ENCODE results near the gene CDC42SE1.

CDC42SE1 gene

GRCh38 chr1:151047591-151047924 lies 11.9 kb downstream of the CDC42SE1 start, which contains the start of gene C1orf56:
TSS of gene C1orf56 (plus strand) at chr1:151047751. CDS start at chr1:151047848, 97 bp downstream.
- TF ChIP-seq, protein P1, sequence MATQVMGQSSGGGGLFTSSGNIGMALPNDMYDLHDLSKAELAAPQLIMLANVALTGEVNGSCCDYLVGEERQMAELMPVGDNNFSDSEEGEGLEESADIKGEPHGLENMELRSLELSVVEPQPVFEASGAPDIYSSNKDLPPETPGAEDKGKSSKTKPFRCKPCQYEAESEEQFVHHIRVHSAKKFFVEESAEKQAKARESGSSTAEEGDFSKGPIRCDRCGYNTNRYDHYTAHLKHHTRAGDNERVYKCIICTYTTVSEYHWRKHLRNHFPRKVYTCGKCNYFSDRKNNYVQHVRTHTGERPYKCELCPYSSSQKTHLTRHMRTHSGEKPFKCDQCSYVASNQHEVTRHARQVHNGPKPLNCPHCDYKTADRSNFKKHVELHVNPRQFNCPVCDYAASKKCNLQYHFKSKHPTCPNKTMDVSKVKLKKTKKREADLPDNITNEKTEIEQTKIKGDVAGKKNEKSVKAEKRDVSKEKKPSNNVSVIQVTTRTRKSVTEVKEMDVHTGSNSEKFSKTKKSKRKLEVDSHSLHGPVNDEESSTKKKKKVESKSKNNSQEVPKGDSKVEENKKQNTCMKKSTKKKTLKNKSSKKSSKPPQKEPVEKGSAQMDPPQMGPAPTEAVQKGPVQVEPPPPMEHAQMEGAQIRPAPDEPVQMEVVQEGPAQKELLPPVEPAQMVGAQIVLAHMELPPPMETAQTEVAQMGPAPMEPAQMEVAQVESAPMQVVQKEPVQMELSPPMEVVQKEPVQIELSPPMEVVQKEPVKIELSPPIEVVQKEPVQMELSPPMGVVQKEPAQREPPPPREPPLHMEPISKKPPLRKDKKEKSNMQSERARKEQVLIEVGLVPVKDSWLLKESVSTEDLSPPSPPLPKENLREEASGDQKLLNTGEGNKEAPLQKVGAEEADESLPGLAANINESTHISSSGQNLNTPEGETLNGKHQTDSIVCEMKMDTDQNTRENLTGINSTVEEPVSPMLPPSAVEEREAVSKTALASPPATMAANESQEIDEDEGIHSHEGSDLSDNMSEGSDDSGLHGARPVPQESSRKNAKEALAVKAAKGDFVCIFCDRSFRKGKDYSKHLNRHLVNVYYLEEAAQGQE (IDR thresholded peaks at IDR 0.05; ENCODE audit: insufficient read depth in 1 of 2, low read depth in 2 of 2, low read length in 2 of 2): no peak
- TF ChIP-seq SIN3A (IDR thresholded peaks at IDR 0.05; ENCODE audit: borderline replicate concordance, insufficient read depth, low read length): no peak
- TF ChIP-seq POLR2AphosphoS5 (IDR thresholded peaks at IDR 0.05; ENCODE audit: low read depth, low read length): peak; percentile 55; the same call in 1 of the 2 replicates
- TF ChIP-seq FOXP2 (optimal IDR thresholded peaks at IDR 0.05; ENCODE audit: borderline replicate concordance, extremely low read depth, extremely low read length, insufficient read depth): peak; percentile 77
- TF ChIP-seq TAF1 (IDR thresholded peaks at IDR 0.05; ENCODE audit: borderline replicate concordance, insufficient read depth, low read length): peak; percentile 50; the same call in 1 of the 2 replicates

DNA sequence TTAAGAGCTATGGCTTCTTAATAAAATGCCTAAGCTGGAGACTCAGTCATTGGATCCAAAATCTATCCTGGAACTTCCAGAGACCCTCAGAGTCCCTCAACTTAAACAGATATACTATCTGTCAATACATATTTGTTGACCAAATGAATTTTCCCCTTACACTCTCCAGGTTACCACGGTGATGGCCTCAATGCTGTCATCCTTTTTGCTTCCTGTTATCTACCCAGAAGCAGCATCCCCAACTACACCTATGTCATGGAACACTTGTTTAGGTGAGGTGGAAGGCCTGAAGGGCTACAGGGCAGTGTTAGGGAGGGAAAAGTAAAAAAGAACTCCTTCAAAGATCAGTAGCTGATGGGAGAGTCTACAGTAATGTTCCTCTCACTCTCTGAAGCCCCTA lies 16.3 kb downstream of the CDC42SE1 start:
- no peak for TF ChIP-seq SIN3A (IDR thresholded peaks at IDR 0.05; ENCODE audit: borderline replicate concordance, insufficient read depth, low read length)
- TF ChIP-seq, protein P1 (IDR thresholded peaks at IDR 0.05; ENCODE audit: insufficient read depth in 1 of 2, low read depth in 2 of 2, low read length in 2 of 2): no peak

DNA sequence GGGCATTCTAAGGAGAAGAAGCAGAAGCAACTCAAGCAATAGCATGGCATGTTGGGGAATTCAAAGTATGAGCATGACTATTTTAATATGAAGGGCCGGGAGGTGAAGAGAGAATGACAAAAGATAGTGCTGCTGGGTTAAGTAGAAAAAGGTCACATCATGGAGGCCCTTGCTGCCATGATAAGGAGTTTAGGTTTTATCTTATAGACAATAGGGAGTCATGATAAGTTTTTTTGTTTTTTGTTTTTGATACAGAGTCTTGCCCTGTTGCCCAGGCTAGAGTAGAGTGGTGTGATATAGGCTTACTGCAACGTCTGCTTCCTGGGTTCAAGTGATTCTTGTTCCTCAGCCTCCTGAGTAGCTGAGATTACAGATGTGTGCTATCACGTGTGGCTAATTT lies 19.9 kb downstream of the CDC42SE1 start:
- TF ChIP-seq, protein P1 (IDR thresholded peaks at IDR 0.05; ENCODE audit: insufficient read depth in 1 of 2, low read depth in 2 of 2, low read length in 2 of 2): no peak
- TF ChIP-seq FOXP2 (optimal IDR thresholded peaks at IDR 0.05; ENCODE audit: borderline replicate concordance, extremely low read depth, extremely low read length, insufficient read depth): no peak
- no peak for TF ChIP-seq SIN3A (IDR thresholded peaks at IDR 0.05; ENCODE audit: borderline replicate concordance, insufficient read depth, low read length)
- no peak for TF ChIP-seq TAF1 (IDR thresholded peaks at IDR 0.05; ENCODE audit: borderline replicate concordance, insufficient read depth, low read length)
- no peak for TF ChIP-seq POLR2AphosphoS5 (IDR thresholded peaks at IDR 0.05; ENCODE audit: low read depth, low read length)

- TF ChIP-seq FOXP2 (optimal IDR thresholded peaks at IDR 0.05; ENCODE audit: borderline replicate concordance, extremely low read depth, extremely low read length, insufficient read depth) (no peak), SIN3A (IDR thresholded peaks at IDR 0.05; ENCODE audit: borderline replicate concordance, insufficient read depth, low read length) (no peak), TAF1 (IDR thresholded peaks at IDR 0.05; ENCODE audit: borderline replicate concordance, insufficient read depth, low read length) (no peak), POLR2AphosphoS5 (IDR thresholded peaks at IDR 0.05; ENCODE audit: low read depth, low read length) (no peak)
- TF ChIP-seq, protein P1 (IDR thresholded peaks at IDR 0.05; ENCODE audit: insufficient read depth in 1 of 2, low read depth in 2 of 2, low read length in 2 of 2): no peak
Measured at GRCh38 chr1:151037032-151037431, 22.4 kb downstream of the CDC42SE1 start.

DNA sequence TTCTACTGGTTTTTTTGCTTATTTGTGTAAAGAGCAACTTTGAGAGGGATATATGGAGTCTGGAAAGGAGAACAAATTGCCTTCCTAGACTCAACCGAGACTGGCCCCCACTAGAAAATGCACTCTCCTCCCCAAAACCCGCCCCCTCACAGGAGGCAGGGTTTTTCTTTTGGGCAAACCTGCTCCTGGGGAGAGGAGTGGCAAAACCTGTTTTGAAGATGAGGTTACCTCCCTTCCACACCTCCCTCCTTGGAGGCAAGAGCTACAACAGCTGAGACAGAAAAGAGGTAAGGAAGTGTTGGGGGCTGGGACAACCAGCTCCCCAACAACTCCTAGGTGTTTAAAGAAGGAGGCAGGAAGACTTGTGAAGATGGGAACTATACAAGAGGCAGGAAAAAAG lies 23.1 kb downstream of the CDC42SE1 start, which contains the start of gene BNIPL:
Gene BNIPL (plus strand): TSS at position 231 of the 400 bp plus-strand sequence. CDS start 140 bp downstream, at position 371.
- TF ChIP-seq FOXP2 (optimal IDR thresholded peaks at IDR 0.05; ENCODE audit: borderline replicate concordance, extremely low read depth, extremely low read length, insufficient read depth) (no peak), POLR2AphosphoS5 (IDR thresholded peaks at IDR 0.05; ENCODE audit: low read depth, low read length) (no peak), SIN3A (IDR thresholded peaks at IDR 0.05; ENCODE audit: borderline replicate concordance, insufficient read depth, low read length) (no peak), TAF1 (IDR thresholded peaks at IDR 0.05; ENCODE audit: borderline replicate concordance, insufficient read depth, low read length) (no peak)
- TF ChIP-seq, protein P1 (IDR thresholded peaks at IDR 0.05; ENCODE audit: insufficient read depth in 1 of 2, low read depth in 2 of 2, low read length in 2 of 2): no peak

Data from PFSK-1 (cell line).